Superior temporal gyrus (tissue), 1 donor: ENCODE results near the gene PPP6R2.

Source experiments
- DNase-seq: peaks from one replicate; pipeline ENCODE4 v3.0.0-alpha.2; 2016; ENCODE audit errors: extremely low spot score

PPP6R2 gene

DNA sequence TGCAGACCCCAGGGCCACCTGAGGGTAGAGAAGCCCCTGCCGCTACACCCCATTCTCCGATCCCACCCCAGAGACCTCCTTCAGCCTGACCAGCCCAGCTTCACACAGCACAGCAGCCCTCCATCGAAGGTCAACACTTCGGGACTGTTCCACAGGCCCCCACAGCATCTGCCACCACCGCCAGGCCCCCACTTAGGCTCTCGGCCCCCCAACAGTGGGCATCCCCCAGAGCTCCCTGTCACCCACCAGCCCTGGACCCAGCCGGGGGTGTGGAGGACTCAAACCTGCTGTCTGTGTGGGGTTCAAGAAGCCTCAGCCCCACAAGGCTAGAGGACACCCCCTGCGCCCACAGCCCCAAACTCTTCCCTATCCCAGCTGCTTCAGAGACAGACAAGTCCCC lies 125.5 kb downstream of the PPP6R2 start:
- DNase-seq, result no peak

DNA sequence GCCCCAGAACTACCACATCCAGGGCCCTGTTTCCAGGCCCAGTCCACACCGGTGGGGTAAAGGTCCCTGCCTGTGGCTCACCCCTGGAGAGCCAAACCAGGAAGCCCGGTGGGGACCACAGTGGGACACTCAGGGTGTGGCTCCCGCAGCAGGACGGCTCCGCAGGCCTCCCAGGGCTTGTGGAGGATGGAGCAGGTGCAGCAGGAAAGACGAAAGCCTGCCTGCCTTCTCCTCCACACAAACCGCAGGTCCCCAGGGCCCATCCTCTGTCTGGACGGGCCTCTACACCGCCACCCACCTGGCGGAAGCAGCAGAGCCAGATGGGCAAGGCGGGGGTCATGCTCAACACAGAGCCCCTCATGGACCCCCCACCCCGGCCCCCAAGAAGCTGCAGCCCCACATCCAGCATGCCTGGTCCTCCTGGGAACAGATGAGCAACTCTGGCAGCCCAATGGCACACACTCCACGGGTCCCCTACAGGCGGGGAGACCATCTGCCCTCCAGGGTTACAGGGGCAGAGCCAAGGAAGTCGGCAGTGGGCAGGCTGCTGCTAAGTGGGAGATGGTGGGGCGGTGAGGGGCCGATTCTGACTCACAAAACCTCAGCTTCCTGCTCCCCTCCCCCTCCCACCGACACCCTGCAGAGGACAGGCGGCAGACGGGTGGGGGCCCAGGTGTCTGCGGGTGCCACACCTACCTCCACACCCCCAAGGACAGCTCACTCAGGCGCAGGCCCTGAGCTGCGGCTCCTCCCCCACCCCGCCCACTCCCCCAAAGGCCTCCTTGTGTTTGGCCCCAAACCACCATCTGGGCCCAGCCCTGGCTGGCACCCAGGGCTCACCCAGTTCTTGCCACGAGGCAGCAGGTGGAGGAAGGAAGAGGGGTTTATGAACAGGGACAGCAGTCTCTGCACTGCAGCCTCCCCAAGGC lies 126.5 kb downstream of the PPP6R2 start:
- no peak for DNase-seq

GRCh38 chr22:50470491-50470890 lies 127.4 kb downstream of the PPP6R2 start:
- DNase-seq, result no peak

GRCh38 chr22:50471197-50471847 lies 128.2 kb downstream of the PPP6R2 start:
- peak; percentile 81 for DNase-seq

DNA sequence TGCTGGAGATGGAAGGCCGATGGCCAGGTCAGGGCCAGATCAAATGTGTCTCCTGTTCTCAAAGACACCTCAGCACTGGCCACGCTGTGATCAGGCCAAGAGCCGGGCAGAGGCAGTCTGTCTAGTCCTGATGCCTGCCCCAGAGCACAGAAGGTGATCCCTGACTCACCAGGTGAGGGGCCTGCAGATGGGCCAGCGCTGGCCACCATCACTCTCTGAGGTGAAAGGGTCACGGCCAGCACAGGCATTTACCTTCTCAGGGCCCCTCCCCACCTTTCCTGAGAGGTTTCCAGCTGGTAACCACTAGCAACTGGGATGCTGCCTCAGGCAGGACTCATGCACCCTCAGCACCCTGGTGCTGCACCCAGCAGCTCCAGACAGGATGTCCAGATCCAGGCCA lies 128.8 kb downstream of the PPP6R2 start:
- DNase-seq, result no peak

DNA sequence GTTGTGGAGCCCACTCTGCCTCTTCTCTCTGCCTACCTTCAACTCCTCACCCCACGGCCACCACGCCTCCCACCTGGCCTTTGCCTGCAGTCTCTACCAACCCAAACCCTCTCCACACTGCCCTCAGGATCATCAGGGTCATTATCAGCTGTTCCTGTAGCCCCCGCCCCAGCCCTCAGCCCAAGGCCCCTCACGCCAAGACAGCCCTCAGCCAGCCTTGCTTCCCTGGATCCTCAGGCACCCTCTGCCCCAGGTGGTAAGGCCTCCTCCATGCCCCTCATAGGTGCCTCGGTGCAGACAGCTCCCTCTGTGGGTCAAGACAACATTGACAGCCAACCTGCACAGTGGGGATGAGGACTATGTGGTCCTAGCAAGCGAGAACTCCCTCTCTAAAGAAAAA lies 130.0 kb downstream of the PPP6R2 start:
- DNase-seq, result no peak

GRCh38 chr22:50473855-50474671 lies 130.9 kb downstream of the PPP6R2 start:
- no peak for DNase-seq

DNA sequence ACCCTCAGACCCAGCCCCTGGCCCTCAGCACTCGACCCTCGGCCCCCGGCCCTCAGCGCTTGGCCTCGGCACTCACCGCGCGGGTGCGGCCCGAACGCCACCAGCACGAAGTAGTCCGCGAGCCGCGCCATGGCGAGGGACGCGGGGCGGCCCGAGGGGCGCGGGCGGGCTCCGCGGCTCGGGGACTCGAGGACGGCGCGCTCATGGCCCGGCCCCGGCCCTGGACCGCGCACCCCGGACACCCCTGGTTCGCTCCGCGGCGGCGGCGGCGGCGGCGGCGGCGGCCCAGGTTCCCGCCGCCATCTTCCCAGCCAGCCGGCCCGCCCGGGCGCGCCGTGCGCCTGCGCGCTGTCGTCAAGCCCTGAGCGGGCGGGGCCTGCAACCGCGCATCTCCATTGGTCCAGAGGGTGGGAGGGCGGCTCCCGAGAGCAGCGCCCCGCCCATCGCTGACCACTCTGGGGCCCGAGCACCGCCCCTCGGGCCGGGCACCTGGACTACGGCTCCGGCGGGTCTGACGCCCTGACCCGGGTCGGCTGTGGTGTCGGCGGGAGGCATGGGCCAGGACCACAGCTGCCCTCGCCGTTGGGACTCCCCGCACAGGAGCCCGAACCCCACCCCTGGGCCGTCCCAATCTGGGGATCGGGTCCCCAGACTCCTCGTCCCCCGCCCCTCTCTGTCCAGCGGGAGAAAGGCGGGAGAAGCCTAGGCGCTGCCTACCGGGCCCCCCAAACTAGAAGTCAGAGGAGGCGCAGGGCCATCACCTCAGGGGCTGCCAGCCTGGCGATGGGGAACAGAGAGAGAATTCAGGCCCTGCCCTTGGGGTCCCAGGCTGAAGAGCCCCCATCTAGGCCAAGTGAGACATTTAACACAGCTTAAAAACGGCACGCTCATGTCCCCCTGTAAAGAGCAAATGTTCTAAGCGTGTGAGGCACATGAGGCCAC lies 131.9 kb downstream of the PPP6R2 start, which contains the start of gene SBF1:
SBF1 (minus strand) TSS at position 326 of the 942 bp plus-strand sequence; CDS start at position 131, 195 bp downstream.
- DNase-seq, result peak; percentile 92

GRCh38 chr22:50475652-50476002 lies 132.5 kb downstream of the PPP6R2 start:
- no peak for DNase-seq

GRCh38 chr22:50476868-50477267 lies 133.7 kb downstream of the PPP6R2 start:
- no peak for DNase-seq

GRCh38 chr22:50477923-50478322 lies 134.8 kb downstream of the PPP6R2 start:
- DNase-seq, result no peak

DNA sequence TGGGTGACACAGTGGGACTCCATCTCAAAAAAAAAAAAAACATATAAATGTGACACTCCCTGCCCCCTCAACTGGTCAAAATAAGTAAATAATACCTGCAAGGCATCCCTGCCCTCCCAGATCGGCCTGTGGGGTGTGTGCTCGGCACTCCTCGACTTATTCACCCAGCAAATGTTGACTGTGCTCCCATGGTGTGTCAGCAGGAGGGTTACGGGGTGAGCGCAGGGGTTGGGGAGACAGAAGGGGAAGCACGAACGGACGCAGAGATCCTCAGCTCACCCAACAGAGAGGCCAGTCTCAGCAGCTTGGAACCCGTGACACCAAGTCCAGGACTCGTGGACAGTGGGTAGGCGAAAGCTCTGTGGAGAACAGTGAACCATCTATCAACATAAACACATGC lies 136.6 kb downstream of the PPP6R2 start:
- DNase-seq, result no peak

- DNase-seq, result no peak
Measured at GRCh38 chr22:50481045-50481439, 137.9 kb downstream of the PPP6R2 start.

DNA sequence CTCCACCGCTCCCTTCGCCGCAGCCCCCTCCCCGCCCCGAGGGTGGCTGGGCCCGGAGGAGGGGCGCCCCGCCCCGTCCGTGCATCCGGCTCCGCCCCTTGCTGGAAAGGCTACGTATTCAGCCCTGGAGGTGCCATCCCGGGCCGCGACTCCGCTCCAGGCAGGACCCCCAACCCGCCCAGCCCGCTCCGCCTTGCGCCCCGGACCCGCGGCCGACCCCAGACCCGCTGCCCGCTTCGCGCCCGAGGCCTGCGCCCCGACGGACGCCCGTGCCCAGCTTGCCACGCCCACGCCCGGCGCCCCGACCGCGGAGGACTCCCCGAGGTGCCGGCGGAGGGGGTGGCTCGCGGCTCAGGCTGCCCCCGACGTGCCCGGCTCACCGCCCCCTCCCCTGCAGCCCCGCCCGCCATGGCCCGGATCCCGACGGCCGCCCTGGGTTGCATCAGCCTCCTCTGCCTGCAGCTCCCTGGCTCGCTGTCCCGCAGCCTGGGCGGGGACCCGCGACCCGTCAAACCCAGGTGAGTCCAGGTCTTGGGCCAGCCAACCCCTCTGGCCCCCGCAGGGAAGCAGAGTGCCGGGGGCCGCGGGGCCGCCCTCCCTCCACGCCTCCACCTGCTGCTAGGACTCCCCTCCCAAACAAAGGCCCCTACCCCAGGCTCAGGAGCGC lies 138.4 kb downstream of the PPP6R2 start, which contains the start of gene ADM2:
ADM2 (plus strand) TSS at position 104 of the 667 bp plus-strand sequence; CDS start at position 409, 305 bp downstream.
- DNase-seq, result no peak

- DNase-seq, result no peak
Measured at GRCh38 chr22:50482107-50483074, 139.3 kb downstream of the PPP6R2 start.

- DNase-seq, result no peak
Measured at GRCh38 chr22:50483106-50483505, 140.0 kb downstream of the PPP6R2 start.

- DNase-seq, result no peak
Measured at GRCh38 chr22:50483556-50483955, 140.4 kb downstream of the PPP6R2 start.

- DNase-seq, result no peak
Measured at GRCh38 chr22:50483977-50484853, 141.1 kb downstream of the PPP6R2 start.
